Effector memory CD8-positive, alpha-beta T cell (primary cell): Measurements from ENCODE around the gene UBXN10.
A peak's percentile ranks its signal among the peaks of the same experiment; 100 is the strongest.
"Not testable (repeated sequence)": the region's sequence is repeated elsewhere in the genome, so short reads cannot be mapped to it uniquely, and the experiment has no call there.

ENCODE experiments used
- ATAC-seq: fragments of 150-1000 bp; cut with Tn5 transposase; replicated peaks from 2 replicates; pipeline ENCODE4 v1.10.0; 2021; ENCODE audit warnings: mild to moderate bottlenecking, moderate library complexity
- DNase-seq, 3 experiments: peaks; one replicate each; pipeline ENCODE4 v3.0.0; 2021
- H3K27ac Mint-ChIP-seq, 2 donors: one replicate each; pipeline ENCODE4 v1.8.0; 2022; ENCODE audit warnings: mild to moderate bottlenecking in 2 of 2, mixed read lengths in 2 of 2, moderate library complexity in 2 of 2
- H3K27me3 Mint-ChIP-seq, 2 donors: one replicate each; pipeline ENCODE4 v1.8.0; 2022; ENCODE audit warnings: mixed read lengths in 2 of 2
- H3K36me3 Mint-ChIP-seq: one replicate; pipeline ENCODE4 v1.8.0; 2022; ENCODE audit warnings: mild to moderate bottlenecking, moderate library complexity, mixed read lengths; ENCODE audit not compliant: insufficient read depth
- H3K4me1 Mint-ChIP-seq, 2 donors: one replicate each; pipeline ENCODE4 v1.8.0; 2022; ENCODE audit warnings: low read depth in 2 of 2, mixed read lengths in 2 of 2
- H3K4me3 Mint-ChIP-seq, 2 donors: one replicate each; pipeline ENCODE4 v1.8.0; 2022; ENCODE audit warnings: mild to moderate bottlenecking in 2 of 2, mixed read lengths in 2 of 2, moderate library complexity in 2 of 2
- H3K9me3 Mint-ChIP-seq, 2 donors: one replicate each; pipeline ENCODE4 v1.8.0; 2022; ENCODE audit warnings: mixed read lengths in 2 of 2

UBXN10 gene

GRCh38 chr1:20228314-20228825, 42.5 kb downstream of the UBXN10 start:
- Mint-ChIP-seq H3K4me3 (no peak overlapping the region), H3K27ac (no peak overlapping the region), H3K4me1 (peaks cover 0 to 3% of the 10 kb centered on the region in 2 donors), H3K27me3 (peaks cover 68 to 84% of the 10 kb centered on the region in 2 donors), H3K9me3 (no peaks in the 10 kb centered on the region), H3K36me3 (no peaks in the 10 kb centered on the region)
- no peak for DNase-seq
- ATAC-seq: no peak

GRCh38 chr1:20229171-20229570, 43.3 kb downstream of the UBXN10 start:
- Mint-ChIP-seq H3K36me3 (no peaks in the 10 kb centered on the region), H3K9me3 (no peaks in the 10 kb centered on the region), H3K4me3 (no peak overlapping the region), H3K27ac (no peak overlapping the region), H3K4me1 (peaks cover 0 to 6% of the 10 kb centered on the region in 2 donors), H3K27me3 (peaks cover 68 to 84% of the 10 kb centered on the region in 2 donors)
- no peak for DNase-seq
- ATAC-seq: no peak

GRCh38 chr1:20232564-20232963, 46.7 kb downstream of the UBXN10 start:
- H3K27ac Mint-ChIP-seq, H3K4me3 Mint-ChIP-seq, ATAC-seq, DNase-seq, H3K4me1 Mint-ChIP-seq, H3K36me3 Mint-ChIP-seq, H3K9me3 Mint-ChIP-seq: not testable (repeated sequence)
- peaks cover 71 to 77% of the 10 kb centered on the region in 2 donors for H3K27me3 Mint-ChIP-seq

- Mint-ChIP-seq H3K36me3 (no peaks in the 10 kb centered on the region), H3K4me3 (no peak overlapping the region)
- peak; percentile 47 for ATAC-seq
Observed at GRCh38 chr1:20233394-20233793, 47.5 kb downstream of the UBXN10 start.

GRCh38 chr1:20233866-20234265, 48.0 kb downstream of the UBXN10 start:
- H3K27me3 Mint-ChIP-seq: peaks cover 58 to 73% of the 10 kb centered on the region in 2 donors
- no peak for ATAC-seq
- H3K9me3 Mint-ChIP-seq: no peaks in the 10 kb centered on the region
- no peak overlapping the region for H3K27ac Mint-ChIP-seq
- H3K4me1 Mint-ChIP-seq: peaks cover 0 to 8% of the 10 kb centered on the region in 2 donors
- no peak for DNase-seq
- no peak overlapping the region for H3K4me3 Mint-ChIP-seq
- no peaks in the 10 kb centered on the region for H3K36me3 Mint-ChIP-seq

More at GRCh38 chr1:20233394-20233793, 47.5 kb downstream of the UBXN10 start:
- Mint-ChIP-seq H3K27me3 (peaks cover 63 to 74% of the 10 kb centered on the region in 2 donors), H3K27ac (no peak overlapping the region), H3K9me3 (no peaks in the 10 kb centered on the region), H3K4me1 (peaks cover 0 to 8% of the 10 kb centered on the region in 2 donors)
- DNase-seq: no peak

- Mint-ChIP-seq H3K9me3 (no peaks in the 10 kb centered on the region), H3K27me3 (peaks cover 56 to 75% of the 10 kb centered on the region in 2 donors), H3K36me3 (no peaks in the 10 kb centered on the region), H3K27ac (no peak overlapping the region), H3K4me1 (peaks cover 0 to 8% of the 10 kb centered on the region in 2 donors), H3K4me3 (no peak overlapping the region)
- no peak for ATAC-seq
- DNase-seq: no peak
Observed at GRCh38 chr1:20234788-20235535, 49.1 kb downstream of the UBXN10 start.

- H3K9me3 Mint-ChIP-seq: no peaks in the 10 kb centered on the region
- no peak for DNase-seq
Observed at GRCh38 chr1:20237646-20238045, 51.8 kb downstream of the UBXN10 start.

GRCh38 chr1:20240012-20240411, 54.1 kb downstream of the UBXN10 start:
- H3K4me1 Mint-ChIP-seq: peaks cover 0 to 2% of the 10 kb centered on the region in 2 donors
- no peak overlapping the region for H3K4me3 Mint-ChIP-seq
- DNase-seq: no peak
- H3K9me3 Mint-ChIP-seq: no peaks in the 10 kb centered on the region
- H3K36me3 Mint-ChIP-seq: no peaks in the 10 kb centered on the region
- H3K27me3 Mint-ChIP-seq: peaks cover 60 to 64% of the 10 kb centered on the region in 2 donors
- no peak for ATAC-seq
- H3K27ac Mint-ChIP-seq: no peak overlapping the region

More at GRCh38 chr1:20237646-20238045, 51.8 kb downstream of the UBXN10 start:
- no peaks in the 10 kb centered on the region for H3K36me3 Mint-ChIP-seq
- H3K4me3 Mint-ChIP-seq: no peak overlapping the region
- no peak for ATAC-seq
- H3K4me1 Mint-ChIP-seq: peaks cover 0 to 8% of the 10 kb centered on the region in 2 donors
- H3K27ac Mint-ChIP-seq: no peak overlapping the region
- peaks cover 76 to 84% of the 10 kb centered on the region in 2 donors for H3K27me3 Mint-ChIP-seq

- Mint-ChIP-seq H3K9me3 (no peaks in the 10 kb centered on the region), H3K36me3 (no peaks in the 10 kb centered on the region), H3K27ac (no peak overlapping the region), H3K4me1 (no peaks in the 10 kb centered on the region), H3K27me3 (peaks cover 37 to 48% of the 10 kb centered on the region in 2 donors), H3K4me3 (no peak overlapping the region)
- DNase-seq (no peak), ATAC-seq (no peak)
Observed at GRCh38 chr1:20242890-20243479, 57.1 kb downstream of the UBXN10 start.
